Osteoblast (primary cell): ENCODE results near the gene UQCRHL. TPM values are rescaled to one million over a fixed set of nuclear protein-coding genes. Genes with fewer than 3 reads are reported as not detected.
A peak's percentile ranks its signal among the peaks of the same experiment; 100 is the strongest.

Source experiments
- DNase-seq: peaks from one replicate; pipeline ENCODE4 v3.0.0; 2011; ENCODE audit warnings: low spot score, mixed read lengths; ENCODE audit not compliant: insufficient read length; ENCODE audit errors: missing footprints
- H2AFZ ChIP-seq: 2 replicates; pipeline ENCODE4 v1.6.0; 2011; ENCODE audit warnings: mild to moderate bottlenecking, low read length
- H3K27ac ChIP-seq: 2 replicates; pipeline ENCODE4 v1.5.1; 2011; ENCODE audit warnings: mild to moderate bottlenecking, low read depth, low read length, moderate library complexity
- H3K27me3 ChIP-seq: 2 replicates; pipeline ENCODE4 v1.6.0; 2012; ENCODE audit warnings: mild to moderate bottlenecking, control low read depth, inconsistent platforms, low read length, moderate library complexity; ENCODE audit not compliant: insufficient read depth
- H3K36me3 ChIP-seq: 2 replicates; pipeline ENCODE4 v1.5.1; 2011; ENCODE audit warnings: mild to moderate bottlenecking, low read length, control low read depth, moderate library complexity; ENCODE audit not compliant: insufficient read depth
- H3K4me1 ChIP-seq: 2 replicates; pipeline ENCODE4 v1.5.1; 2011; ENCODE audit warnings: mild to moderate bottlenecking, low read length, control low read depth, moderate library complexity; ENCODE audit not compliant: insufficient read depth
- H3K4me2 ChIP-seq: 2 replicates; pipeline ENCODE4 v1.6.0; 2011; ENCODE audit warnings: mild to moderate bottlenecking, low read length; ENCODE audit not compliant: insufficient read depth
- H3K4me3 ChIP-seq: fragments of 200-600 bp; sonication (generic); 3 replicates; pipeline ENCODE4 v1.5.1; 2012; ENCODE audit warnings: mild to moderate bottlenecking, low read length, inconsistent platforms; ENCODE audit not compliant: insufficient read depth
- H3K79me2 ChIP-seq: 2 replicates; pipeline ENCODE4 v1.6.0; 2012; ENCODE audit warnings: mild to moderate bottlenecking, low read length, control low read depth, inconsistent platforms; ENCODE audit not compliant: insufficient read depth
- H3K9me3 ChIP-seq: 2 replicates; pipeline ENCODE4 v1.5.1; 2011; ENCODE audit warnings: low read depth, low read length, control low read depth
- H4K20me1 ChIP-seq: 2 replicates; pipeline ENCODE4 v1.6.0; 2012; ENCODE audit warnings: mild to moderate bottlenecking, low read length, control low read depth; ENCODE audit not compliant: insufficient read depth
- CTCF ChIP-seq: IDR thresholded peaks from 2 replicates; pipeline ENCODE4 v1.5.1; 2011; ENCODE audit warnings: mild to moderate bottlenecking, low read depth, low read length, moderate library complexity; ENCODE audit errors: extremely low read depth
- total RNA-seq: library from RNA; depleted of rRNA; stranded (reverse); fragments of >200 nt; gene quantifications from 2 replicates; pipeline ENCODE4 v1.2.3, GENCODE V29; 2012

The UQCRHL gene
- total RNA-seq, 1 donor, result 1.1 TPM

GRCh38 chr1:15848929-15849774 is 41.7 kb upstream of the UQCRHL start:
- no peaks in the 10 kb centered on the region for H3K27me3 ChIP-seq
- H3K4me3 ChIP-seq, result peak overlapping the region; percentile 76
- no peak for TF ChIP-seq CTCF
- no peaks in the 10 kb centered on the region for H3K36me3 ChIP-seq
- H3K79me2 ChIP-seq, result peaks cover 71% of the 10 kb centered on the region
- H3K4me2 ChIP-seq, result peak overlapping the region; percentile 100
- H3K27ac ChIP-seq, result peak overlapping the region; percentile 94
- peak; percentile 78 for DNase-seq
- H3K9me3 ChIP-seq, result no peaks in the 10 kb centered on the region
- H4K20me1 ChIP-seq, result peaks cover 17% of the 10 kb centered on the region
- H2AFZ ChIP-seq, result peak overlapping the region; percentile 85
- peaks cover 32% of the 10 kb centered on the region for H3K4me1 ChIP-seq

GRCh38 chr1:15848143-15848928 is 40.9 kb upstream of the UQCRHL start:
- no peak for TF ChIP-seq CTCF
- DNase-seq, result peak; percentile 48
- H3K4me3 ChIP-seq, result peak overlapping the region; percentile 76
- no peaks in the 10 kb centered on the region for H3K36me3 ChIP-seq
- peaks cover 63% of the 10 kb centered on the region for H3K79me2 ChIP-seq
- peak overlapping the region; percentile 94 for H3K27ac ChIP-seq
- H3K27me3 ChIP-seq, result no peaks in the 10 kb centered on the region
- no peaks in the 10 kb centered on the region for H3K9me3 ChIP-seq
- H2AFZ ChIP-seq, result peak overlapping the region; percentile 61
- peaks cover 32% of the 10 kb centered on the region for H3K4me1 ChIP-seq
- H4K20me1 ChIP-seq, result peaks cover 14% of the 10 kb centered on the region
- peak overlapping the region; percentile 100 for H3K4me2 ChIP-seq

GRCh38 chr1:15847893-15848142 is 40.4 kb upstream of the UQCRHL start:
- H3K79me2 ChIP-seq, result peaks cover 58% of the 10 kb centered on the region
- DNase-seq, result peak; percentile 71
- H3K36me3 ChIP-seq, result no peaks in the 10 kb centered on the region
- no peaks in the 10 kb centered on the region for H3K9me3 ChIP-seq
- peak overlapping the region; percentile 76 for H3K4me3 ChIP-seq
- H2AFZ ChIP-seq, result no peak overlapping the region
- TF ChIP-seq CTCF, result no peak
- peak overlapping the region; percentile 94 for H3K27ac ChIP-seq
- H3K4me2 ChIP-seq, result peak overlapping the region; percentile 100
- H3K4me1 ChIP-seq, result peaks cover 32% of the 10 kb centered on the region
- H3K27me3 ChIP-seq, result no peaks in the 10 kb centered on the region
- peaks cover 12% of the 10 kb centered on the region for H4K20me1 ChIP-seq
